K562 (cell line): ENCODE measurements around the gene PACS2. TPM values are rescaled to one million over a fixed set of nuclear protein-coding genes. Genes with fewer than 3 reads are reported as not detected.

Experiments
- E4F1 ChIP-seq: fragments of 250-450 bp; sonication (Bioruptor Pico); IDR thresholded peaks from 2 replicates; pipeline ENCODE4 v1.5.0; 2021; ENCODE audit warnings: mild to moderate bottlenecking, borderline replicate concordance
- GMEB1 ChIP-seq: fragments of 250-450 bp; sonication (Bioruptor Pico); IDR thresholded peaks from 2 replicates; pipeline ENCODE4 v1.4.0; 2020; ENCODE audit warnings: mild to moderate bottlenecking
- HBP1 ChIP-seq: fragments of 450-650 bp; formaldehyde crosslinking; IDR thresholded peaks from 2 replicates; pipeline ENCODE4 v1.4.0; 2022; ENCODE audit warnings: missing genetic modification characterization
- HINFP ChIP-seq: fragments of 450-650 bp; conservative IDR thresholded peaks from 2 replicates; pipeline ENCODE4 v1.6.1; 2016; ENCODE audit warnings: missing genetic modification characterization, low read depth, mild to moderate bottlenecking, control low read depth, missing compliant biosample characterization
- KAT2B ChIP-seq: IDR thresholded peaks from one replicate; pipeline ENCODE4 v1.6.1; 2012; ENCODE audit warnings: low read depth, mild to moderate bottlenecking, control low read depth, inconsistent platforms, low read length, moderate library complexity
- KHSRP ChIP-seq: fragments of 450-650 bp; IDR thresholded peaks from 2 replicates; pipeline ENCODE4 v1.6.1; 2017
- PHF8 ChIP-seq: fragments of 200-600 bp; sonication (generic); IDR thresholded peaks from 2 replicates; pipeline ENCODE4 v1.6.1; 2012; ENCODE audit warnings: mixed run types, mild to moderate bottlenecking, inconsistent platforms, low read length, moderate library complexity, borderline replicate concordance
- POLR2AphosphoS5 ChIP-seq: IDR thresholded peaks from 2 replicates; pipeline ENCODE4 v1.6.1; 2011; ENCODE audit warnings: mild to moderate bottlenecking, low read depth, low read length, moderate library complexity; ENCODE audit not compliant: control insufficient read depth, insufficient read depth
- PPARD ChIP-seq: fragments of 250-450 bp; sonication (Bioruptor Pico); IDR thresholded peaks from 2 replicates; pipeline ENCODE4 v1.8.0; 2022; ENCODE audit warnings: inconsistent platforms, mild to moderate bottlenecking, moderate library complexity
- RUNX1 ChIP-seq: sonication (generic); IDR thresholded peaks from 2 replicates; pipeline ENCODE4 v1.6.1; 2016; ENCODE audit warnings: antibody characterized with exemption, low read depth
- STAG1 ChIP-seq: sonication (generic); formaldehyde crosslinking; IDR thresholded peaks from 2 replicates; pipeline ENCODE4 v1.5.0; 2020; ENCODE audit warnings: missing genetic modification reagents, borderline replicate concordance
- STAT5A ChIP-seq: IDR thresholded peaks from 2 replicates; pipeline ENCODE4 v1.6.1; 2012; ENCODE audit warnings: low read length, inconsistent platforms, borderline replicate concordance
- TCFL5 ChIP-seq: fragments of 250-450 bp; sonication (Bioruptor Pico); conservative IDR thresholded peaks from 2 replicates; pipeline ENCODE4 v1.6.1; 2021; ENCODE audit warnings: mild to moderate bottlenecking, moderate library complexity, matching md5 sums
- VEZF1 ChIP-seq: fragments of 200-800 bp; sonication (Bioruptor generic); IDR thresholded peaks from 2 replicates; pipeline ENCODE4 v1.6.1; 2017; ENCODE audit warnings: missing genetic modification characterization, missing compliant biosample characterization
- ZFX ChIP-seq: sonication (generic); formaldehyde crosslinking; IDR thresholded peaks from 2 replicates; pipeline ENCODE4 v1.8.0; 2022; ENCODE audit warnings: mild to moderate bottlenecking, missing genetic modification reagents, moderate library complexity
- ZNF253 ChIP-seq: fragments of 250-450 bp; sonication (Bioruptor Pico); conservative IDR thresholded peaks from 2 replicates; pipeline ENCODE4 v1.6.1; 2021; ENCODE audit warnings: mild to moderate bottlenecking
- ZSCAN29 ChIP-seq: fragments of 450-650 bp; IDR thresholded peaks from 2 replicates; pipeline ENCODE4 v1.6.1; 2017
- polyA plus RNA-seq, 8 experiments: library from polyadenylated mRNA; depleted of rRNA in 4 of 8; stranded (reverse) in 5 of 8; unstranded in 3 of 8; fragments of >200 nt; fragmentation: Nextera tagmentation in 2 of 8; fragmentation: Illumina TruSeq in 1 of 8; extraction: Ambion mirVana in 2 of 8; extraction: Trizol in 1 of 8; gene quantifications; 2 replicates each; pipeline versions ENCODE4 v1.2.1 to v1.2.3, GENCODE V29; 2011 to 2014; ENCODE audit warnings: inconsistent platforms in 1 of 8, missing spikeins in 1 of 8
- total RNA-seq, 7 experiments: library from RNA; depleted of rRNA in 6 of 7; stranded (reverse); fragments of >200 nt in 6 of 7; fragmentation: Illumina TruSeq in 2 of 7; extraction: Trizol in 2 of 7; gene quantifications; 2 replicates each; pipeline versions ENCODE4 v1.2.1 to v1.2.3, GENCODE V29; 2011 to 2021; ENCODE audit warnings: low replicate concordance in 1 of 7
- TF ChIP-seq, protein P1 (sequence below): fragments of 250-450 bp; sonication (Bioruptor Pico); IDR thresholded peaks from 2 replicates; pipeline ENCODE4 v1.8.0; 2022; ENCODE audit warnings: moderate library complexity, mild to moderate bottlenecking, inconsistent platforms

The PACS2 gene
- total and polyA plus RNA-seq, 9 of the 15 experiments (the other 6 are each of a cell fraction or from before 2014, with no cell fraction given), result 0.11 to 20.8 (median 9.9) TPM

DNA sequence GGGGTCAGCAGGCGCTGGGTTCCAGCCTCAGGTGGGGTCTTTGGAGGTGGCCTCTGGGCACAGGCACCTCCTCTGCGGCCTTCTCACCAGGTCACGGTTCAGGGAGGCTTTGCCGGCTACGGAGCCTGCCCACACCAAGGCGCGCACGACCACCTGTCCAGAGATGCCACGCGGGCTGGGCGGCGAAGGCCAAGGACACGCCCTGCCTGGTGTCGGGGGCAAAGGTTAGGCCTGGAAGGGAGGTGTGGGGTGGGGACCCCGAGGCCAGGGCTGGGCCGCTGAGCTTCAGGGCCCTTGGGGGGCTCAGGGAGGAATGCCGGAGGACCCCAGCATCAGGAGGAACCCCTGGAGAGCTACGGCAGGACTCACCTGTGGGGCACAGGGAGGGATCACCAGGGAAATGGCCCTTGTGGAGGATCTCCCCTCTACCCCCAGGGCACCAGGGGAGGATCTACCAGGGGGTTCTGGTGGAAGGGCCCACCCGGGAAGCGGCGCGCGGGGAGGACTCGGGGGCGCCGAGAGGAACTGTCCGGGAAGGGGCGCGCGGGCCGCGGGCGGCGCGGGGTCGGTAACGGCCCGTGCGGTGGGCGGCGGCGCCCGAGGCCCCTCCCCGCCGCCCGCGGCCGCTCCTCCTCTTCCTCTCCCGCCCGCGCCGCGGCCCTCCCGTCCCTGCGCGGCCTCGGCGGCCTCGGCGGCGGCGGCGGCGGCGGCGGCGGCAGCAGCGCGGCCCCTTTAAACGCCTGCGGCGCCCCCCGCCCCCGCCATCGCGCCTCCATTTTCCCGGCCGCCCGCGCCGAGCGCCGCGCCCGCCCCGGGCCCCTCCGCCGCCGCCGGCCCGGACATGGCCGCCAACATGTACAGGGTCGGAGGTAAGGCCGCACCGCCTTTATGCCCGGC lies 104.9 kb downstream of the PACS2 start, which contains the start of gene MTA1 (continued):
- no peak for TF ChIP-seq GMEB1 (CRISPR knock-in tag)
- no peak for TF ChIP-seq RUNX1
- TF ChIP-seq ZFX (CRISPR knock-in tag), result peak; percentile 60
- no peak for TF ChIP-seq ZNF253 (CRISPR knock-in tag)
- peak; percentile 30; the same call in 1 of the 2 replicates for TF ChIP-seq POLR2AphosphoS5
- TF ChIP-seq KAT2B, result no peak
- no peak for TF ChIP-seq STAG1 (CRISPR knock-in tag)
- TF ChIP-seq TCFL5 (CRISPR knock-in tag), result no peak
- TF ChIP-seq PHF8, result peak; percentile 70; the same call in 1 of the 2 replicates
- TF ChIP-seq HBP1 (CRISPR knock-in tag), result no peak
- no peak for TF ChIP-seq HINFP (tag)
- no peak for TF ChIP-seq KHSRP
- TF ChIP-seq PPARD (CRISPR knock-in tag), result no peak
- no peak for TF ChIP-seq ZSCAN29
- TF ChIP-seq E4F1 (CRISPR knock-in tag), result no peak
- TF ChIP-seq, protein P1, sequence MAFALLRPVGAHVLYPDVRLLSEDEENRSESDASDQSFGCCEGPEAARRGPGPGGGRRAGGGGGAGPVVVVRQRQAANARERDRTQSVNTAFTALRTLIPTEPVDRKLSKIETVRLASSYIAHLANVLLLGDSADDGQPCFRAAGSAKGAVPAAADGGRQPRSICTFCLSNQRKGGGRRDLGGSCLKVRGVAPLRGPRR (CRISPR knock-in tag), result no peak
- no peak for TF ChIP-seq STAT5A
- peak; percentile 73 for TF ChIP-seq VEZF1 (CRISPR knock-in tag)
